ENCODE results near the gene ATXN1.

DNA sequence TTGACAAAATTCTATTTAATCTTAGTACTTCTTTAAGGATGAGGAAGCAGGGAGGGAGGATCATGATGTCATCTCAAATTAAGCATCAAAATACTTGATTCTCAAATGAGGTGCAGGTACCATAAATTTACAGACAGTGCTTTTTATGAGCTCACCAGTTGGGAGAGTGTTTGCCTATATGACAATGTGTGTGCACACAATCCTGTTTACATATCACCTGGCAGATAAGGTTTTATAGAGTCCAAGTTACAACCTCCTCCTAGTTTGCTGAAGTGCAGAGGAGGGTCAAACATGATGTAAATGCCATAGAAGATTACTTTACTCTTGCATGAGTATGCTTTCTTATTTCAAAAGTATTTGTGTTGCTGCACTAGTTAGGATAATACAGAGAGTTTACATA lies 6.4 kb downstream of the ATXN1 start:
- TF ChIP-seq, protein P1, sequence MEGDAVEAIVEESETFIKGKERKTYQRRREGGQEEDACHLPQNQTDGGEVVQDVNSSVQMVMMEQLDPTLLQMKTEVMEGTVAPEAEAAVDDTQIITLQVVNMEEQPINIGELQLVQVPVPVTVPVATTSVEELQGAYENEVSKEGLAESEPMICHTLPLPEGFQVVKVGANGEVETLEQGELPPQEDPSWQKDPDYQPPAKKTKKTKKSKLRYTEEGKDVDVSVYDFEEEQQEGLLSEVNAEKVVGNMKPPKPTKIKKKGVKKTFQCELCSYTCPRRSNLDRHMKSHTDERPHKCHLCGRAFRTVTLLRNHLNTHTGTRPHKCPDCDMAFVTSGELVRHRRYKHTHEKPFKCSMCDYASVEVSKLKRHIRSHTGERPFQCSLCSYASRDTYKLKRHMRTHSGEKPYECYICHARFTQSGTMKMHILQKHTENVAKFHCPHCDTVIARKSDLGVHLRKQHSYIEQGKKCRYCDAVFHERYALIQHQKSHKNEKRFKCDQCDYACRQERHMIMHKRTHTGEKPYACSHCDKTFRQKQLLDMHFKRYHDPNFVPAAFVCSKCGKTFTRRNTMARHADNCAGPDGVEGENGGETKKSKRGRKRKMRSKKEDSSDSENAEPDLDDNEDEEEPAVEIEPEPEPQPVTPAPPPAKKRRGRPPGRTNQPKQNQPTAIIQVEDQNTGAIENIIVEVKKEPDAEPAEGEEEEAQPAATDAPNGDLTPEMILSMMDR (IDR thresholded peaks at IDR 0.05; ENCODE audit: low read depth, low read length) = no peak
- no peak for TF ChIP-seq EZH2phosphoT487 (IDR thresholded peaks at IDR 0.05; ENCODE audit: low read depth)
